Neural cell (in vitro differentiated cells): ENCODE measurements around the gene EXD3.

Source experiments
- MXI1 ChIP-seq: fragments of 450-650 bp; conservative IDR thresholded peaks from 2 replicates; pipeline ENCODE4 v1.6.1; 2014; ENCODE audit warnings: antibody characterized with exemption, mild to moderate bottlenecking; ENCODE audit not compliant: poor library complexity, severe bottlenecking
- SMC3 ChIP-seq: fragments of 450-650 bp; conservative IDR thresholded peaks from 2 replicates; pipeline ENCODE4 v1.6.1; 2014; ENCODE audit warnings: antibody characterized with exemption, mild to moderate bottlenecking, moderate library complexity; ENCODE audit not compliant: poor library complexity
- TAF1 ChIP-seq: IDR thresholded peaks from 2 replicates; pipeline ENCODE4 v1.6.1; 2012; ENCODE audit warnings: low read depth
- TF ChIP-seq, protein P1 (sequence below): fragments of 450-650 bp; IDR thresholded peaks from 2 replicates; pipeline ENCODE4 v1.5.1; 2014; ENCODE audit warnings: antibody characterized with exemption, mild to moderate bottlenecking, moderate library complexity; ENCODE audit not compliant: poor library complexity, severe bottlenecking

GRCh38 chr9:137293482-137294090 is 129.4 kb downstream of the EXD3 start:
- TF ChIP-seq, protein P1, sequence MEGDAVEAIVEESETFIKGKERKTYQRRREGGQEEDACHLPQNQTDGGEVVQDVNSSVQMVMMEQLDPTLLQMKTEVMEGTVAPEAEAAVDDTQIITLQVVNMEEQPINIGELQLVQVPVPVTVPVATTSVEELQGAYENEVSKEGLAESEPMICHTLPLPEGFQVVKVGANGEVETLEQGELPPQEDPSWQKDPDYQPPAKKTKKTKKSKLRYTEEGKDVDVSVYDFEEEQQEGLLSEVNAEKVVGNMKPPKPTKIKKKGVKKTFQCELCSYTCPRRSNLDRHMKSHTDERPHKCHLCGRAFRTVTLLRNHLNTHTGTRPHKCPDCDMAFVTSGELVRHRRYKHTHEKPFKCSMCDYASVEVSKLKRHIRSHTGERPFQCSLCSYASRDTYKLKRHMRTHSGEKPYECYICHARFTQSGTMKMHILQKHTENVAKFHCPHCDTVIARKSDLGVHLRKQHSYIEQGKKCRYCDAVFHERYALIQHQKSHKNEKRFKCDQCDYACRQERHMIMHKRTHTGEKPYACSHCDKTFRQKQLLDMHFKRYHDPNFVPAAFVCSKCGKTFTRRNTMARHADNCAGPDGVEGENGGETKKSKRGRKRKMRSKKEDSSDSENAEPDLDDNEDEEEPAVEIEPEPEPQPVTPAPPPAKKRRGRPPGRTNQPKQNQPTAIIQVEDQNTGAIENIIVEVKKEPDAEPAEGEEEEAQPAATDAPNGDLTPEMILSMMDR: no peak
- TF ChIP-seq MXI1: no peak
- TF ChIP-seq TAF1: no peak
- TF ChIP-seq SMC3: no peak
